BLaER1 (cell line): ENCODE results near the gene BFAR.

Experiments
- H3K27ac ChIP-seq: shearing (Covaris generic); formaldehyde crosslinking; 2 replicates; pipeline ENCODE4 v1.8.1; 2022
- H3K27me3 ChIP-seq: shearing (Covaris generic); formaldehyde crosslinking; 2 replicates; pipeline ENCODE4 v1.8.1; 2022
- H3K36me3 ChIP-seq: shearing (Covaris generic); formaldehyde crosslinking; 2 replicates; pipeline ENCODE4 v1.8.1; 2022
- H3K4me1 ChIP-seq: shearing (Covaris generic); formaldehyde crosslinking; 2 replicates; pipeline ENCODE4 v1.8.1; 2022
- H3K4me2 ChIP-seq: shearing (Covaris generic); formaldehyde crosslinking; 2 replicates; pipeline ENCODE4 v1.8.1; 2022
- H3K4me3 ChIP-seq: shearing (Covaris generic); formaldehyde crosslinking; 2 replicates; pipeline ENCODE4 v1.8.1; 2022
- H3K9ac ChIP-seq: shearing (Covaris generic); formaldehyde crosslinking; 2 replicates; pipeline ENCODE4 v1.8.1; 2022
- H3K9me3 ChIP-seq: shearing (Covaris generic); formaldehyde crosslinking; 2 replicates; pipeline ENCODE4 v1.8.1; 2022
- H4K20me1 ChIP-seq: shearing (Covaris generic); formaldehyde crosslinking; 2 replicates; pipeline ENCODE4 v1.8.1; 2022
- Cebpa-rat ChIP-seq: shearing (Covaris generic); IDR thresholded peaks from 2 replicates; pipeline ENCODE4 v1.8.1; 2022

Gene BFAR

GRCh38 chr16:14632693-14633569 lies at the start of gene BFAR:
BFAR (plus strand) TSS chr16:14632951; CDS start chr16:14644347, 11,396 bp downstream.
- TF ChIP-seq Cebpa-rat, result no peak
- peaks cover 23% of the 10 kb centered on the region for H3K36me3 ChIP-seq
- peak within 1 kb of the TSS; percentile 91 for H3K4me3 ChIP-seq
- H4K20me1 ChIP-seq, result peaks cover 50% of the 10 kb centered on the region
- peak within 1 kb of the TSS; percentile 96 for H3K9ac ChIP-seq
- H3K4me1 ChIP-seq, result peaks cover 44% of the 10 kb centered on the region
- peak within 1 kb of the TSS; percentile 90 for H3K4me2 ChIP-seq
- H3K27me3 ChIP-seq, result no peaks in the 10 kb centered on the region
- peak within 1 kb of the TSS; percentile 89 for H3K27ac ChIP-seq
- H3K9me3 ChIP-seq, result no peaks in the 10 kb centered on the region

- H3K9ac ChIP-seq, result no peak overlapping the region
- no peak for TF ChIP-seq Cebpa-rat
- H3K36me3 ChIP-seq, result peaks cover 98% of the 10 kb centered on the region
Observed at GRCh38 chr16:14585287-14585686, 47.5 kb upstream of the BFAR start.

GRCh38 chr16:14586637-14587305 lies 46.0 kb upstream of the BFAR start:
- no peaks in the 10 kb centered on the region for H3K4me1 ChIP-seq
- no peaks in the 10 kb centered on the region for H4K20me1 ChIP-seq
- no peaks in the 10 kb centered on the region for H3K27me3 ChIP-seq
- H3K4me2 ChIP-seq, result no peak overlapping the region
- H3K27ac ChIP-seq, result no peak overlapping the region
- no peak for TF ChIP-seq Cebpa-rat
- no peaks in the 10 kb centered on the region for H3K9me3 ChIP-seq
- H3K9ac ChIP-seq, result no peak overlapping the region
- peaks cover 98% of the 10 kb centered on the region for H3K36me3 ChIP-seq
- H3K4me3 ChIP-seq, result no peak overlapping the region

More at GRCh38 chr16:14585287-14585686, 47.5 kb upstream of the BFAR start:
- no peaks in the 10 kb centered on the region for H3K9me3 ChIP-seq
- H3K4me2 ChIP-seq, result no peak overlapping the region
- no peaks in the 10 kb centered on the region for H3K4me1 ChIP-seq
- H4K20me1 ChIP-seq, result no peaks in the 10 kb centered on the region
- no peak overlapping the region for H3K27ac ChIP-seq
- no peak overlapping the region for H3K4me3 ChIP-seq
- H3K27me3 ChIP-seq, result no peaks in the 10 kb centered on the region

- Histone ChIP-seq H3K36me3 (peaks cover 96% of the 10 kb centered on the region), H3K9ac (no peak overlapping the region), H3K4me2 (no peak overlapping the region), H4K20me1 (no peaks in the 10 kb centered on the region), H3K27me3 (no peaks in the 10 kb centered on the region), H3K4me1 (no peaks in the 10 kb centered on the region), H3K27ac (no peak overlapping the region), H3K9me3 (no peaks in the 10 kb centered on the region), H3K4me3 (no peak overlapping the region)
- no peak for TF ChIP-seq Cebpa-rat
Observed at GRCh38 chr16:14600164-14600563, 32.6 kb upstream of the BFAR start.

- H3K9ac ChIP-seq, result no peak overlapping the region
- TF ChIP-seq Cebpa-rat, result no peak
- H3K9me3 ChIP-seq, result no peaks in the 10 kb centered on the region
- H4K20me1 ChIP-seq, result no peaks in the 10 kb centered on the region
- H3K36me3 ChIP-seq, result peaks cover 92% of the 10 kb centered on the region
- no peak overlapping the region for H3K27ac ChIP-seq
- no peak overlapping the region for H3K4me2 ChIP-seq
- no peak overlapping the region for H3K4me3 ChIP-seq
- H3K27me3 ChIP-seq, result no peaks in the 10 kb centered on the region
- H3K4me1 ChIP-seq, result peaks cover 22% of the 10 kb centered on the region
Observed at GRCh38 chr16:14602443-14602963, 30.2 kb upstream of the BFAR start.

GRCh38 chr16:14606102-14606501 lies 26.6 kb upstream of the BFAR start:
- Histone ChIP-seq H3K4me2 (peak overlapping the region; percentile 74), H4K20me1 (no peaks in the 10 kb centered on the region), H3K27me3 (no peaks in the 10 kb centered on the region), H3K9me3 (no peaks in the 10 kb centered on the region), H3K9ac (peak overlapping the region; percentile 18; the same call in 1 of the 2 replicates), H3K4me3 (no peak overlapping the region), H3K4me1 (peaks cover 36% of the 10 kb centered on the region), H3K36me3 (peaks cover 89% of the 10 kb centered on the region), H3K27ac (peak overlapping the region; percentile 69)
- TF ChIP-seq Cebpa-rat, result no peak

GRCh38 chr16:14608111-14608566 lies 24.6 kb upstream of the BFAR start:
- H3K36me3 ChIP-seq, result peaks cover 89% of the 10 kb centered on the region
- no peak overlapping the region for H3K4me3 ChIP-seq
- TF ChIP-seq Cebpa-rat, result no peak
- no peaks in the 10 kb centered on the region for H4K20me1 ChIP-seq
- no peak overlapping the region for H3K27ac ChIP-seq
- H3K9ac ChIP-seq, result no peak overlapping the region
- no peaks in the 10 kb centered on the region for H3K27me3 ChIP-seq
- peak overlapping the region; percentile 36 for H3K4me2 ChIP-seq
- H3K9me3 ChIP-seq, result no peaks in the 10 kb centered on the region
- peaks cover 36% of the 10 kb centered on the region for H3K4me1 ChIP-seq

GRCh38 chr16:14608604-14609003 lies 24.1 kb upstream of the BFAR start:
- Histone ChIP-seq H3K4me2 (peak overlapping the region; percentile 36), H3K27ac (no peak overlapping the region), H3K36me3 (peaks cover 89% of the 10 kb centered on the region), H3K27me3 (no peaks in the 10 kb centered on the region), H4K20me1 (no peaks in the 10 kb centered on the region), H3K4me1 (peaks cover 36% of the 10 kb centered on the region), H3K9ac (no peak overlapping the region), H3K4me3 (no peak overlapping the region), H3K9me3 (no peaks in the 10 kb centered on the region)
- no peak for TF ChIP-seq Cebpa-rat

- Histone ChIP-seq H3K4me2 (no peak overlapping the region), H3K27me3 (no peaks in the 10 kb centered on the region), H3K27ac (no peak overlapping the region), H3K9me3 (no peaks in the 10 kb centered on the region), H3K4me3 (no peak overlapping the region), H3K9ac (no peak overlapping the region), H4K20me1 (no peaks in the 10 kb centered on the region), H3K4me1 (peaks cover 36% of the 10 kb centered on the region), H3K36me3 (peaks cover 89% of the 10 kb centered on the region)
- TF ChIP-seq Cebpa-rat, result no peak
Observed at GRCh38 chr16:14609716-14610115, 23.0 kb upstream of the BFAR start.

- no peak for TF ChIP-seq Cebpa-rat
- no peaks in the 10 kb centered on the region for H3K9me3 ChIP-seq
- H3K4me1 ChIP-seq, result peaks cover 22% of the 10 kb centered on the region
- no peak overlapping the region for H3K9ac ChIP-seq
- H3K36me3 ChIP-seq, result peaks cover 91% of the 10 kb centered on the region
- H3K4me3 ChIP-seq, result no peak overlapping the region
- no peak overlapping the region for H3K4me2 ChIP-seq
- H3K27ac ChIP-seq, result no peak overlapping the region
- H4K20me1 ChIP-seq, result 0 out of 2 replicates have a peak, but pooled peaks cover 6% of the 10 kb centered on the region
- no peaks in the 10 kb centered on the region for H3K27me3 ChIP-seq
Observed at GRCh38 chr16:14611660-14612059, 21.1 kb upstream of the BFAR start.
